ENCODE data around the gene ADAMTS6.
A peak's percentile ranks its signal among the peaks of the same experiment; 100 is the strongest.
"Not testable (repeated sequence)": the region's sequence is repeated elsewhere in the genome, so short reads cannot be mapped to it uniquely, and the experiment has no call there.

ADAMTS6 gene, protein sequence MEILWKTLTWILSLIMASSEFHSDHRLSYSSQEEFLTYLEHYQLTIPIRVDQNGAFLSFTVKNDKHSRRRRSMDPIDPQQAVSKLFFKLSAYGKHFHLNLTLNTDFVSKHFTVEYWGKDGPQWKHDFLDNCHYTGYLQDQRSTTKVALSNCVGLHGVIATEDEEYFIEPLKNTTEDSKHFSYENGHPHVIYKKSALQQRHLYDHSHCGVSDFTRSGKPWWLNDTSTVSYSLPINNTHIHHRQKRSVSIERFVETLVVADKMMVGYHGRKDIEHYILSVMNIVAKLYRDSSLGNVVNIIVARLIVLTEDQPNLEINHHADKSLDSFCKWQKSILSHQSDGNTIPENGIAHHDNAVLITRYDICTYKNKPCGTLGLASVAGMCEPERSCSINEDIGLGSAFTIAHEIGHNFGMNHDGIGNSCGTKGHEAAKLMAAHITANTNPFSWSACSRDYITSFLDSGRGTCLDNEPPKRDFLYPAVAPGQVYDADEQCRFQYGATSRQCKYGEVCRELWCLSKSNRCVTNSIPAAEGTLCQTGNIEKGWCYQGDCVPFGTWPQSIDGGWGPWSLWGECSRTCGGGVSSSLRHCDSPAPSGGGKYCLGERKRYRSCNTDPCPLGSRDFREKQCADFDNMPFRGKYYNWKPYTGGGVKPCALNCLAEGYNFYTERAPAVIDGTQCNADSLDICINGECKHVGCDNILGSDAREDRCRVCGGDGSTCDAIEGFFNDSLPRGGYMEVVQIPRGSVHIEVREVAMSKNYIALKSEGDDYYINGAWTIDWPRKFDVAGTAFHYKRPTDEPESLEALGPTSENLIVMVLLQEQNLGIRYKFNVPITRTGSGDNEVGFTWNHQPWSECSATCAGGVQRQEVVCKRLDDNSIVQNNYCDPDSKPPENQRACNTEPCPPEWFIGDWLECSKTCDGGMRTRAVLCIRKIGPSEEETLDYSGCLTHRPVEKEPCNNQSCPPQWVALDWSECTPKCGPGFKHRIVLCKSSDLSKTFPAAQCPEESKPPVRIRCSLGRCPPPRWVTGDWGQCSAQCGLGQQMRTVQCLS (N-terminal part only)

DNA sequence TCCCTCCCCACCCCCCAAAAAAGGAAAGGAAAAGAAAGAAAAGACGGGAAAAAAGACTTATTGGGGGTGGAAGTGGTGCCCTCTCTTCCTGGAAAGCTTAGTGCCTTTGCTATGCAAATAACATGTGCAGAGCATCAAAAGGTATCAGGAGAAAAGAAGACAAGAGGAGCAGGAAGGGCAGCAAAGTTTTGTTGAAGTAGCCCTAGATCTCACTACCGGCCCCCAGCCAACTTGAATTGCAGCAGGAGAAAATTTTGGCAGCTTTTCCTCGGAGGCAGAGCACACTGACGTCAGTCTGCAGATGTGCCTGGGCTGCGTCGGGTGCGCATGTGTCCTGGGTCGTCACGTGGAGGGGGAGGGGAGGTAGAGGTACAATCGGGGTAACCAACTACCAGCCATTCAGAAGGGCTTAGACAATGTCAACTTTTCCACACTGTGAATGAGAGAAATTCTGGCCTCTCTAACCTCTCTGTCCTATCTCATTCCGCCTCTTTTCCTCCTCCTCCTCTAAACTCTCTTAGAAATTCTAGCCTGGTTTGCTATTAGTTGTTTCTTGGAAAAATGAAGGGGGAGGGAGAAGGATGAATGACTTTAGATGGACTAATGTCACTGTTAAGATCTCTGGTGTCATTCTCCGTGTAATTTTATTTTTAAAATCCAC, at the start of gene ADAMTS6:
Gene ADAMTS6 (minus strand): TSS at position 286 of the 661 bp plus-strand sequence. CDS start 8,247 bp downstream, outside the sequence.
- peak; percentile 99 for DNase-seq (ENCODE audit: low read depth)

DNA sequence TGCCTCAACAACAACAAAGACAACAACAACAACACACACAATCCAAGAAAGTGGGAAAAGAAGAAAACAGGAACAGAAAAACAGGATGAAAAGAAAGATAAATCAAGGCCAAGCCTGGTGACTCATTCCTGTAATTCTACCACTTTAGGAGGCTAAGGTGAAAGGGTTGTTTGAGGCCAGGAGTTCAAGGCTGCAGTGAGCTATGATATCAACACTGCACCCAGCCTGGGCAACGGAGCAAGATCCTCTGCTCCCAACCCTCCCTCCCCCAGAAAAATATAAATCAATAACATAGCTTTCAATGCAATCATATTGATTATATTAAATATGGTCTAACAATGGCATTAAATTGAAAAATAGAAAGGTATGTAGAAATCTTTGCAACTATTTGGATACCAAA, 49.2 kb upstream of the ADAMTS6 start:
- no peak for DNase-seq (ENCODE audit: low read depth)

DNA sequence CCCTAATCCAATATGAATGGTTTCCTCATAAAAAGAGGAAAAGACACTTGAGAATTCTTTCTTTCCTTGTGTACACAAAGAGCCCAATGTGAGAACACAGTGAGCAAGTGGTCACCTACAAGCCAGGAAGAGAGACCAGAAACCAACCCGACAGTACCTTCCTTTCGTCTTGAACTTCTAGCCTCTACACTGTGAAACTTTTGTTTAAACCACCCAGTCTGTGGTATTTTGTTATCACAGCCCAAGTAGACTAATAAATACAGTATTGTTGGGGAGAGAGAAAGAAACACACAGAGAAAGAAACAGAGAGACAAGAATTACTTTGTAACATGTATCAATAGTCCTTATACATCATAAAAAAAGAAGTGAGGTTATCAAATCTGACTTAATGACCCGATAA, 44.0 kb upstream of the ADAMTS6 start:
- no peak for DNase-seq (ENCODE audit: low read depth)

DNA sequence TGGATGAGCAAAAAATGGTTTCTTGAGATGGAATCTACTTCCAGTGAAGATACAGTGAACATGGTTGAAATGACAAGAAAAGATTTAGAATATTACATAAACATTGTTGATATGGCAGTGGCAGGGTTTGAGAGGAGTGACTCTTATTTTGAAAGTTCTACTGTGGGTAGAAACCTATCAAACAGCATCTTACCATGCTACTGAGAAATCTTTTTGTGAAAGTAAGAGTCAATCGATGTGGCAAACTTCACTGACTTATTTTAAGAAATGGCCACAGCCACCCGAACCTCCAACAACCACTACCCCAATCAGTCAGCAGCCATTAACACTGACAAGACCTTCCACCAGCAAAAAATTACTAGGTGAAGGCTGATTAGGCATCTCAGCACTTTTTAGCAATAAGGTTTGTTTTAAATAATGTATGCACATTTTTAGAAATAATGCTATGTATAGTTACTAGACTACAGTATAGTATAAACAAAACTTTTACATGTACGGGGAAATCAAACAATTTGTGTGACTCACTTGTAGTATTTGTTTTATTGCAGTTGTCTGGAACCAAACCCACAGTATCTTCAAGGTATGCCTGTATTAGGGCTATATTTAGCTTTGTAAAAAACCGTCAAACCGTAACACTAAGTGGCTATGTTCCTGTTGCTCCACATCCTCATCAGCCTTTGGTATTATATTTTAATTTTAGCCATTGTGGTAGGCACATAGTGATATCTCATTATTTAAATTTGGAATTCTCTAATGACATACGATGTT, 30.6 kb upstream of the ADAMTS6 start:
- no peak for DNase-seq (ENCODE audit: low read depth)

DNA sequence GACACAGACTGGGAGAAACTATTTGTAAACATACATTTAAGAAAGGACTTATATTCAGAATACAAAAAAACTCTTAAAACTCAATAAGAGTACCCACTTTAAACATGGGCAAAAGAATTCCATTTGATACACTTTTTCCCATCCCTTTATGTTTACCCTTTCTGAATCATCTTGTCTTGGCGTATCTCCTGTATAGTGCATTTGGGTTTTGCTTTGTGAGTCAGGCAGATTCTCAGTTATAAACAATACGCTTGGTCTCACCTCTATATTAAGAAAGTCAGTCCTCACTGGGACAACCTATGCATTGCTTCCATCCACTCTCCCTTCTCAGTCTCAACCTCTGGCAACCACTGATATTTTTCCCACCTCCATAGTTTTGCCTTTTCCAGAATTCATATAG, 27.3 kb upstream of the ADAMTS6 start:
- no peak for DNase-seq (ENCODE audit: low read depth)

DNA sequence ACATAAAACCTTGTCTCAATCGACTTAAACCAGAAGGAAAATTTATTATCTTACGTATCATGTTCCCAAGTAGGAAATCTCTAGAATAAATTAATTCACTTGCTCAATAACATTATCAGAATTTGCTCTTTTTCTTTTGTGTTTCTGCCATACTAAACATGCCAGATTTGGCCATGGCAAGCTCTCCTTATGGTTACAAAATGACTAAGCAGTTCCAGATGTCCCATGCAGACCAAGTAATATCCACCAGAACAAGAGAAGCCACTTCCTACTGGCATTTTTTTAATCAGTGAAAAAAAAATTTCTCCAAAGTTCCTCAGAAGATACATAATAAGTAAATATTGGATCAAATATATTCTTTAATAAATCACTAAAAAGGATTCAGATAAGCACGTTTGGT, 25.2 kb upstream of the ADAMTS6 start:
- peak; percentile 81 for DNase-seq (ENCODE audit: low read depth)

DNA sequence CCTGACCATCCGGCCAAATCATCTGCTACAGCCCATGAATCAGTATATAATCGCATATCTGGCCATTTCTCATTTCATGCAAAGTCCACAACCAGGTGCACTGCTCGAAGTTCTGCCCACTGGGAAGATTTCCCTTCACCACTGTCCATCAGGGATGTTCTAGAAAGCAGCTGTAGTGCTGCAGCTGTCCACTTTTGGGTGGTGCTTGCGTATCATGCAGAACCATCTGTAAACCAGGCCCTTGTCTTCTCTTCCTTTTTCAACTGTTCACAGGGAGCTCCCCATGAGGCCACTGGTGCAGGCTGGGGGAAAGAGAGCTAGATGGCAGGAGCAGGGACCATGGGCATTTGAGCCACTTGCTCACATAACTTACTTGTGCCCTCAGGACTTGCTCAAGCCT, 7.4 kb upstream of the ADAMTS6 start:
- DNase-seq (ENCODE audit: low read depth) = no peak

DNA sequence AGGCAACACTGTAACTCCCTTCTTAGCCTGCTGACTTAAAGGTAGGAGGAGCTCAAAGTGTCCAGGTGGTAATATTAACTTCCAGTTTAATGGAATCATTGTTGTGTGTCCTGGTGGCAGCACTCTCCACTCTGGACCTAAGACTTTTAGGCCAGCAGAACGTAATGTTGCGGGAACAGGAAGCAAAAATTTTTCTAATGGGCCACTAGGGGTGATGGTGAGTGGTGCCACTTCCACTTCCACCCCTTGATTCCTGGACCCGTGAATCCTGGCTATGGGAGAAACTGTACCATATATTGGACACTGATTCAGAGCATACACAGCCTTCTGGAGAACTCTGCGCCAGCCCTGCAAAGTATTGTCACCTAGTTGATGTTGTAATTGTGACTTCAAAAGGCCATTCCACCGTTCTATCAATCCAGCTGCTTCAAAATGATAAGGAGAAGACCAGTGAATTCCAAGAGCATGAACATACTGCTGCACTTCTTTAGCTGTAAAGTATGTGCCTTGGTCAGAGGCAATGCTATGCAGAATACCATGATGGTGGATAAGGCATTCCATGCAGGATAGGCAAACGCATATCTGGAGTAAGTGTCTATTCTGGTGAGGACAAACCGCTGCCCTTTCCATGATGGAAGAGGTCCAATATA, 6.4 kb upstream of the ADAMTS6 start:
- DNase-seq (ENCODE audit: low read depth) = not testable (repeated sequence)

DNA sequence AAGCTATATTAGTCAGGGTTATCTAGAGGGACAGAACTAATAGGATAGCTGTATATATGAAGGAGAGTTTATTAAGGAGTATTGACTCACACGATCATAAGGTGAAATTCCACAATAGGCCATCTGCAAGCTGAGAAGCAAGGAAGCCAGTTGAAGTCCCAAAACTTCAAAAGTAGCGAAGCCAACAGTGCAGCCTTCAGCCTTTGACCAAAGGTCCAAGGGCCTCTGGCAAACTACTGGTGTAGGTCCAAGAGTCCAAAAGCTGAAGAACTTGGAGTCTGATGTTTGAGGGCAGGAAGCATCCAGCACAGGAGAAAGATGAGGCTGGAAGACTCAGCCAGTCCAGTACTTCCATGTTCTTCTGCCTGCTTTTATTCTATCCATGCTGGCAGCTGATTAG, 5.1 kb upstream of the ADAMTS6 start:
- DNase-seq (ENCODE audit: low read depth) = not testable (repeated sequence)

DNA sequence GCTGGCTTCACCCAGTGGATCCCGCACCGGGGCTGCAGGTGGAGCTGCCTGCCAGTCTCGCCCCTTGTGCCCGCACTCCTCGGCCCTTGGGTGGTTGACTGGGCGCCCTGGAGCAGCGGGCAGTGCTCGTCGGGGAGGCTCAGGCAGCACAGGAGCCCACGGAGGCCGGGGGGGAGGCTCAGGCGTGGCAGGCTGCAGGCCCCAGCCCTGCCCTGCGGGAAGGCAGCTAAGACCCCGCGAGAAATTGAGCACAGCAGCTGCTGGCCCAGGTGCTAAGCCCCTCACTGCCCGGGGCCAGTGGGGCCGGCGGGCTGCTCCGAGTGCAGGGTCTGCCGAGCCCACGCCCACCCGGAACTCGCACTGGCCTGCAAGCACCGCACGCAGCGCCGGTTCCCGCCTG, 3.7 kb upstream of the ADAMTS6 start:
- no peak for DNase-seq (ENCODE audit: low read depth)

DNA sequence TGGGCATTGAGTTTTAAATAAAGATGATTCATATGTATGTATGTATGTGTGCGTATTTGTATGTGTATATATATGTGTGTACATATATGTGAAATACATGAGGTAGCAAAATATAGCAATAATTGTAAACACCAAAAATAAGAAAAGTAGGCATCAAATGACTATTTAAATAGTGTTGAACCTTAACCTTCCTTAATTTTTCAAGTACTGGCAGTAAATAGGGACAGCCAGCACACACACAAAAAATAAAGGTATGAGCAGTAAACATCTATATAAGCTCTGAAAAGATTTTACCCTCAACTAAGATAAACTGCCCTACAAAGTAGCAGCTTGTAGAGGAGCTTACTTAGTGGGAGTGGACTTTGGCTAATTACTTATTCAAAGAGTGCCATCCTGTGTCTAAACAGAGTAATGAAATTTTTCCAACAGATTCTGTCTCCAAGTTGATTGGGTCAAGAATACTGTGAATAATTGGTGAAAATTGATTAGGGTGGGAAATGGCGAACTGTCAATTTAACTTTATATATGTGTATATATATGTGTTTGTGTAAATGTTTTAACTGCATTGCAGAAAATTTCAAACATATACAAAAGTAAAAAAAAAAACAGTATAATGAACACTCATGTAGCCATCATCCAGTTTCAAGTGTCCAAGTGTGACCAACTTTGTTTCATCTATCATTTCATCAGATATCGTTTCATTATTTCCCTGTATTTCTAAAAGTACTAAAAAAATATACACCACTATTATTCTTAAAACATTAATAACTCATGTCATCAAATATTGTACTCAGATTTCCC, 2.0 kb upstream of the ADAMTS6 start:
- peak; percentile 71 for DNase-seq (ENCODE audit: low read depth)

DNA sequence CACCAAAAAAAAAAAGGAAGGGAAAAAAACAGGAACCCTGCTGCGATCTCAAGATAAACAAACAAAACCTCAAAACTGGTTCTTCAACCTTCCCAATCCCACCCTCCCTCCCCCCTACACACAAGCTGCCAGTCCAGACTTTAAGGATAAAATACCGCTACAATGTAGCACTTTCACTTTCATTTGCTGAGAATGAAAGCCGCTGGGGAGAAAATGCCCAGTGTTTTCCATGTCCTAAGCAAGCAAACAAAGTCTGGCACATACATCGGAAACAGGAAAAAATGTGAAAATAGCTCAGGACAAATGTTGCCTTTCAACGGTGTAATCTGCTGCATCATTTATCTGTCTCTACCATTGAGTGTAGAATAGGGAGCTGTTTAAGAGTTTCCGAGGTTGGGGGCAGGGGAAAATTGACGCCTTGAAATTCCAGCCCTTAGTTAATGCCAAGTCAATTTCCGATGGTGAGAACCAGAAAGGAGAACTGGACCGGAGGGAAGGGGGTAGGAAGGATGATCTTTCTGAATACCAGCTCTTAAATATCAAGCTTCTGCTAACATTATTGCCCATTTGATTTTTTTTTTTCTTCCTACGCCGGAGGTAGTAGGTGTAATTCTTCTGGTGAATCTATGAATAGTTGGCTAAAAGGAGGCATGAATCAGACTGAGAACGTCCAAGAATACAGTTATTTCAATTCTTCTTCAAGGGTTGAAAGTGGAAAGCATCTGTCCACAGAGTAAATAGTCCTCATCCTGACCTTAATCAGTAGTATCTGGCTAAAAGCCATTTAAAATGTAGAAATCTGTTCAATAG, 1.2 kb upstream of the ADAMTS6 start:
- peak; percentile 56 for DNase-seq (ENCODE audit: low read depth)

DNA sequence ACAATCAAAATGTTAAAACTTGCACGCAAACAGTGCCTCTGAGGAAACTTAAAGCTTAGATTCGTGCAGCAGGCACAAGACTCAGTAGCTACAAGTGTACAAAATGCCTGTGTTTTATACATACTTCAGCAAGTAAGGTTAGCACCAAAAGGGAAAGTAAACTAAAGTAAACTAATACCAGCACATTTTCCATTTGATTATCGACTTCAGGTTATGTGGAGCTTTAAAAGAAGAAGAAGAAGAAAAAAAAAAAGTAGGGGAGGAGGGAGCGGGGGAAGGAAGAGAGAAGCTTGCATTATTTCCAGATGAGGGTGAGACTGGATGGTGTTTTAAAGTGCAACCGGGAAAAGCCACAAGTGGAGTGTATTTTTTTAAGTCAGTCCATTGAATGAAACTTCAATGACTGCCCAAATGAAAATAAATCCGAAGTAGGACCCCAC, 596 bp upstream of the ADAMTS6 start:
- peak; percentile 43 for DNase-seq (ENCODE audit: low read depth)

DNA sequence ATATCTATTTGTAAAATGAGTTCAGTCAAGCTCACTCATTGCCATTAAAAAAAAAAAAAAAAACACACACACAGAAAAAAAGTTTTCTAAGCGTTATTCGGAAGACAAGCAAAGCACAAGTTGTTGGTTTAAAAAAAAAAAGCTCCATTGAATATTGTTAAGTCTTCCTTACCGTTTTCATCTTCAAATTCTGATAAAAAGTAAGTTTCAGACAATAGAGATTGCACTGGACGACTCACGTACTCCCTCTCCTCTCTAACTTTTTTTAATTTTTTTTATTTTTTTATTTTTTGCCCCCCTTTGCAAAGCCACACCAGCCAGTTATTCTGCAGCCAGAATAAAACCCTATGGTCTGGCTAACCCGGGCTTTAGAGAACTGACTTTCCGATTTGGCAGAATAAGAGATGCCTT, 544 bp downstream of the ADAMTS6 start:
- no peak for DNase-seq (ENCODE audit: low read depth)

DNA sequence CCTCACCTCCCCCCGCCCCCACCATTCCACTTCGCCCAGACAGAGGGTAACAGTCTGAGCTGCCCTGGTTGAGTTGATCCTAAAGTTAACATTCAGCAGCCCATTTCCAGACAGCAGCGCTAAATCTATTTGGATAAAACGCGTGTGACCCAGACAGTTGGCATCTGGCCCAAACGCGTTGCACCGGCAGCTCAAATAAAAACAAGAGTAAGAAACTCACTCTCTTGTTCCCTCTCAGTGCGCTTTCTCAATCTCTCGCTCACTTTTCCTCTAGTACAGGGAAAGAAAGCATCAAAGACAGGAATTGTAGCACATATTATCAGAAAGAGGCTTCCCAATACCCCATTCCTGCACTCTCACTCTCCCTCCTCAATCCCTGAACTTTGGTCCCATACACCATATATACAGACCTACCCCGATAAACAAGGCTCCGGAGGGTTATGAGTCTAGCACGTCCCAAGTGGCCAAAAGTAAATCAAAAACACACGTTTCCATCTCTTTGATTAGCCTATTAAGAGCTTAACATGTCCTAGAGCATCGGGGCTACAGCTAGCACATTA, 1.3 kb downstream of the ADAMTS6 start:
- peak; percentile 83 for DNase-seq (ENCODE audit: low read depth)

DNA sequence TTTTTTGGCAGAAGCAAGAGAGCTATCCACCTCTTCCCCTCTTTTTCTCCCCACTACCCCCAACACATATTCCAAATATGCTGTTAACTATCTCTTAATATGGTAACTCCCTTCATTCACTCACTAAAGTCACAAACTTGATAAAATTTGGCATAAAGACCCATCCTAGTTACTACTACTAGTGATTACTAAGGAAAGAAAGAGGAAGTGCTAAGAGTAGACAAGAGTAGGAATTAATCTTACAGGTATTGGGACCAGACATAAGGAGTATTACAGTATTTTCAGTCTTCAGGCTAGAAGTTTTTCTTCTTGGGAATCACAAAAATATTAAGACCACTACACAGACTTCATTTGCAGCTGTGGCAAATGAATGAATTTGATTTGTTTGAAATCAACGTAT, 2.2 kb downstream of the ADAMTS6 start:
- DNase-seq (ENCODE audit: low read depth) = no peak

DNA sequence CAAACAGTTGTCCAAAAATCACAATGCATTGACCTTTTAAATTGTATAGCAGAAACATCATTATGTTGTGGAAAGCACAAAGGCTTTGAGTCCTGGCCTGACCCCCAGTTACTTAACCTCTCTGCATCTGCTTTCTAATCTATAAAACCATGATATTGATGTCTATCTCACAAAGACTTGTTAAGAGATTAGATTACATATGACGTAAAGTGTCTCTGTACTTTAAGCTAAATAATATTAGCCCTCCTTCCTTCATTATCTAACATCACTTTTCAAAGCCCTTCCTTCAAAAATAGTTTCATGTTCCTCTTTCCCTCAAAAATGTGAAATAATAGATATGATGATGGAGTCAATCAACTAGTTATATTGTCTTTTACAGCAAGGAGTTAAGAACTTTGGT, 3.4 kb downstream of the ADAMTS6 start:
- DNase-seq (ENCODE audit: low read depth) = no peak

DNA sequence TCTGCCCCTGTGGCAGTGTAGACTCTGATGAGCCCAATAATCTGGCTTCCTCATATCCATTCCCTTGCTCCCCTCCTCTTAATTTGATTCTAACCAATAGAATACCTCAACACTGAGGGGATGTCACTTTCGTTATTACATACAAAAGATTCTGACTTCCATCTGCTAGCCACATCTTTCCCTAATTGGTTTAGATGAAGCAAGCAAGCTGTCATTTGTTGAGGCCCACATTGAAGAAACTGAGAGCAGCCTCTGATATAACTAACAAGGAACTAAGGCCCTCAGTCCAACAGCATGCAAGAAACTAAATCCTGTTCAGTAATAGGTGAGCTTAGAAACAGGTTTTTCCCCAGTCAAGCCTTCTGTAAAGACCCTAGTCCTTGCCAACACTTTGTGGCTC, 5.8 kb downstream of the ADAMTS6 start:
- no peak for DNase-seq (ENCODE audit: low read depth)

DNA sequence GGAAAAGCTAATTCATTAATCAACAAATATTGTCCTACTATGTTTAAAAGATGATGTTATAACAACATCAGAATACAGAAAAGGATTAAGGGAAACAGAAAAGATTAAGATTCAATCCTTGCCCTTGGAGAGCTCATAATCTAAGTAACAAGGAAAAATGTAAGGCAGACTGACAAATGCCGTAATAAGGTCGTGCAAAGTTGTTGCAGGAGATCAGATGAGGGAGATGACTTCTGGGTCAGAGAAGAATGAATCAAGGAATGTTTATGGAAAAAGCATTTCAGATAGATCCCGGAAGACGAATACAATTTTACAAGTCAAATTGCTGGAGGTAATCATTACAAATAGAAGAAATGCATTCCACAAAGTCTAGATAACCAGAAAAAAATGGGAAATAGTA, 6.4 kb downstream of the ADAMTS6 start:
- DNase-seq (ENCODE audit: low read depth) = no peak
